K562 (cell line): Measurements from ENCODE around the gene JUND. TPM values are rescaled to one million over a fixed set of nuclear protein-coding genes. Genes with fewer than 3 reads are reported as not detected.

ENCODE experiments used
- BRF1 ChIP-seq: IDR thresholded peaks from 3 replicates; pipeline ENCODE4 v1.6.1; 2011; ENCODE audit warnings: borderline replicate concordance, mild to moderate bottlenecking; ENCODE audit not compliant: insufficient read length; ENCODE audit errors: extremely low read depth
- CREM ChIP-seq: IDR thresholded peaks from 2 replicates; pipeline ENCODE4 v1.6.1; 2014; ENCODE audit warnings: antibody characterized with exemption, low read depth
- DMBX1 ChIP-seq: fragments of 250-450 bp; sonication (Bioruptor Pico); IDR thresholded peaks from 2 replicates; pipeline ENCODE4 v1.8.0; 2022; ENCODE audit warnings: inconsistent platforms, mild to moderate bottlenecking, moderate library complexity, borderline replicate concordance
- EHMT2 ChIP-seq: fragments of 450-650 bp; IDR thresholded peaks from 2 replicates; pipeline ENCODE4 v1.6.1; 2018; ENCODE audit warnings: antibody characterized with exemption
- ELF4 ChIP-seq: fragments of 450-650 bp; formaldehyde crosslinking; IDR thresholded peaks from 2 replicates; pipeline ENCODE4 v1.4.0; 2022; ENCODE audit warnings: missing genetic modification characterization
- EP300 ChIP-seq: IDR thresholded peaks from 2 replicates; pipeline ENCODE4 v1.6.1; 2012; ENCODE audit warnings: low read length, improper control_type of control experiment
- ESRRA ChIP-seq: fragments of 450-650 bp; IDR thresholded peaks from 2 replicates; pipeline ENCODE4 v1.6.1; 2014; ENCODE audit warnings: low read depth, mild to moderate bottlenecking, moderate library complexity, borderline replicate concordance
- ETV1 ChIP-seq: fragments of 450-650 bp; conservative IDR thresholded peaks from 2 replicates; pipeline ENCODE4 v1.6.1; 2016; ENCODE audit warnings: missing genetic modification characterization, control low read depth, low read depth, missing compliant biosample characterization
- EZH2 ChIP-seq: IDR thresholded peaks from 2 replicates; pipeline ENCODE4 v1.6.1; 2012; ENCODE audit warnings: low read depth, mild to moderate bottlenecking, inconsistent platforms, low read length, borderline replicate concordance
- GTF2E2 ChIP-seq: fragments of 200-800 bp; sonication (Bioruptor generic); IDR thresholded peaks from 2 replicates; pipeline ENCODE4 v1.6.1; 2016; ENCODE audit warnings: missing genetic modification characterization, missing compliant biosample characterization
- HDAC6 ChIP-seq: IDR thresholded peaks from 2 replicates; pipeline ENCODE4 v1.6.1; 2012; ENCODE audit warnings: low read depth, mild to moderate bottlenecking, control low read depth, inconsistent platforms, low read length, moderate library complexity
- HEY1 ChIP-seq: fragments of 250-450 bp; sonication (Bioruptor Pico); IDR thresholded peaks from 2 replicates; pipeline ENCODE4 v1.5.0; 2020; ENCODE audit warnings: mild to moderate bottlenecking, moderate library complexity, borderline replicate concordance
- HNRNPUL1 ChIP-seq: fragments of 200-400 bp; formaldehyde crosslinking; IDR thresholded peaks from 2 replicates; pipeline ENCODE4 v1.6.1; 2017; ENCODE audit warnings: low read length
- LARP7 ChIP-seq: fragments of 450-650 bp; IDR thresholded peaks from 2 replicates; pipeline ENCODE4 v1.6.1; 2016
- MCM5 ChIP-seq: fragments of 450-650 bp; IDR thresholded peaks from 2 replicates; pipeline ENCODE4 v1.6.1; 2016; ENCODE audit warnings: low read depth
- MTA2 ChIP-seq: fragments of 450-650 bp; IDR thresholded peaks from 2 replicates; pipeline ENCODE4 v1.6.1; 2016; ENCODE audit warnings: low read depth
- MTA3 ChIP-seq: fragments of 450-650 bp; formaldehyde crosslinking; IDR thresholded peaks from 2 replicates; pipeline ENCODE4 v1.6.1; 2017; ENCODE audit warnings: mild to moderate bottlenecking, borderline replicate concordance
- NFYB ChIP-seq: IDR thresholded peaks from 2 replicates; pipeline ENCODE4 v1.6.1; 2011; ENCODE audit warnings: mild to moderate bottlenecking, moderate library complexity; ENCODE audit not compliant: insufficient read length; ENCODE audit errors: extremely low read depth
- SPI1 ChIP-seq: IDR thresholded peaks from 2 replicates; pipeline ENCODE4 v1.6.1; 2011; ENCODE audit warnings: low read depth, low read length, control low read depth, borderline replicate concordance
- TCF3 ChIP-seq: sonication (generic); formaldehyde crosslinking; IDR thresholded peaks from 2 replicates; pipeline ENCODE4 v1.4.0; 2020; ENCODE audit warnings: mild to moderate bottlenecking, missing genetic modification reagents
- TFAM ChIP-seq: fragments of 250-450 bp; sonication (Bioruptor Pico); conservative IDR thresholded peaks from 2 replicates; pipeline ENCODE4 v1.5.0; 2021; ENCODE audit warnings: mild to moderate bottlenecking, moderate library complexity
- XRCC5 ChIP-seq: fragments of 200-400 bp; formaldehyde crosslinking; IDR thresholded peaks from 2 replicates; pipeline ENCODE4 v1.6.1; 2017; ENCODE audit warnings: low read depth, mild to moderate bottlenecking, low read length
- ZFP36 ChIP-seq: fragments of 150-350 bp; IDR thresholded peaks from 2 replicates; pipeline ENCODE4 v1.6.1; 2018; ENCODE audit warnings: low read length, low read depth; ENCODE audit not compliant: partially characterized antibody
- ZFPM2 ChIP-seq: fragments of 250-450 bp; sonication (Bioruptor Pico); IDR thresholded peaks from 2 replicates; pipeline ENCODE4 v1.5.1; 2022; ENCODE audit warnings: mild to moderate bottlenecking
- ZNF140 ChIP-seq: fragments of 250-450 bp; sonication (Bioruptor Pico); IDR thresholded peaks from 2 replicates; pipeline ENCODE4 v1.8.0; 2021; ENCODE audit warnings: moderate library complexity, mild to moderate bottlenecking, inconsistent platforms
- ZNF175 ChIP-seq: fragments of 200-800 bp; sonication (Bioruptor generic); IDR thresholded peaks from 2 replicates; pipeline ENCODE4 v1.6.1; 2016; ENCODE audit warnings: low read depth, mild to moderate bottlenecking, missing genetic modification characterization, missing compliant biosample characterization
- ZNF408 ChIP-seq: fragments of 250-450 bp; sonication (Bioruptor Pico); IDR thresholded peaks from 2 replicates; pipeline ENCODE4 v1.4.0; 2020; ENCODE audit warnings: low read depth, mild to moderate bottlenecking, moderate library complexity
- ZNF445 ChIP-seq: fragments of 250-450 bp; sonication (Bioruptor Pico); IDR thresholded peaks from 2 replicates; pipeline ENCODE4 v1.4.0; 2020; ENCODE audit warnings: low read depth, mild to moderate bottlenecking, moderate library complexity
- polyA plus RNA-seq, 8 experiments: library from polyadenylated mRNA; depleted of rRNA in 4 of 8; stranded (reverse) in 5 of 8; unstranded in 3 of 8; fragments of >200 nt; fragmentation: Nextera tagmentation in 2 of 8; fragmentation: Illumina TruSeq in 1 of 8; extraction: Ambion mirVana in 2 of 8; extraction: Trizol in 1 of 8; gene quantifications; 2 replicates each; pipeline versions ENCODE4 v1.2.1 to v1.2.3, GENCODE V29; 2011 to 2014; ENCODE audit warnings: inconsistent platforms in 1 of 8, missing spikeins in 1 of 8
- total RNA-seq, 7 experiments: library from RNA; depleted of rRNA in 6 of 7; stranded (reverse); fragments of >200 nt in 6 of 7; fragmentation: Illumina TruSeq in 2 of 7; extraction: Trizol in 2 of 7; gene quantifications; 2 replicates each; pipeline versions ENCODE4 v1.2.1 to v1.2.3, GENCODE V29; 2011 to 2021; ENCODE audit warnings: low replicate concordance in 1 of 7
- TF ChIP-seq, protein P1 (sequence below): IDR thresholded peaks from 3 replicates; pipeline ENCODE4 v1.6.1; 2011; ENCODE audit warnings: borderline replicate concordance, mild to moderate bottlenecking; ENCODE audit not compliant: insufficient read length, insufficient read depth

JUND gene
- total and polyA plus RNA-seq, 9 of the 15 experiments (the other 6 are each of a cell fraction or from before 2014, with no cell fraction given): 6.4 to 286 (median 42.3) TPM

DNA sequence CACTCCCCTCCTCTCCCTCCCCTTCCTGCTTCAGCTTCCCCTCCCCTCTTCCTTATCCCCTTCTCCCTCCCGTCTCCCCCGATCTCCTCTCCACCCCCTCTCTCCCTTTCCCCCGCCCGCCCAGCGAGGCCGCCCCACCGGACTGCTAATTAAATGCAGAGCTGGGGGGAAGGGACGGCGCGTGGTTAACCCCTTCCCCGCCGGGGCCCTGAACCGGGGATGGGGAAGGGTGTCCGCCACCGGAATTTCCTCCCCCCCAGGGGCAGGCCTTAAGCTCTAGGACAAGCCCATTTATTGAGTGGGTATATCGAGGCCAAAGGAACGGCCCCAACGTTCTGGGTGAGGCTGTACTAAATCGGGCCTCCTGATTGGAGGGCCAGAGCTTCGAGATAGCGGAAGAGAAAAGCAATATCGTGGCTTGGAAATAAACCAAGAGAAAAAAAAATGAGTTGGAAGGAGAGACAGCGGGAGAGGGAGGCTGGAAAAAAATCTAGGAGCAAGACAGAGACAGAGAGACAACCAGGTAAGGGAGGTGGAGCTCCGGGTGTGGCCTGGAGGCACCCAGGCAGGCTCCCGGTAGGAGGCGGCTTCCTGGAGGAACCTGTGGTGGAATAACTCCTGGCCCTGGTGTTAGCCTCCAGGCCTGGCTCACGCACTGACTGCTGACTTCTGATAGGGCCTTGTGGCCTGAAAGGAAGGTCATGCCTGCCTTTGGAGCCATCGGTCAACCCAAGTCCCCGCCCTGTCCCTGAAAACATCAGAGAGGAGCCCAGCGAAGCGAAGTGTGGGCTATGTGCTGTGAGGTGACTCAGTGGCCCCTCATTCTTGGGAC is 11.6 kb upstream of the JUND start (continued):
- TF ChIP-seq, protein P1, sequence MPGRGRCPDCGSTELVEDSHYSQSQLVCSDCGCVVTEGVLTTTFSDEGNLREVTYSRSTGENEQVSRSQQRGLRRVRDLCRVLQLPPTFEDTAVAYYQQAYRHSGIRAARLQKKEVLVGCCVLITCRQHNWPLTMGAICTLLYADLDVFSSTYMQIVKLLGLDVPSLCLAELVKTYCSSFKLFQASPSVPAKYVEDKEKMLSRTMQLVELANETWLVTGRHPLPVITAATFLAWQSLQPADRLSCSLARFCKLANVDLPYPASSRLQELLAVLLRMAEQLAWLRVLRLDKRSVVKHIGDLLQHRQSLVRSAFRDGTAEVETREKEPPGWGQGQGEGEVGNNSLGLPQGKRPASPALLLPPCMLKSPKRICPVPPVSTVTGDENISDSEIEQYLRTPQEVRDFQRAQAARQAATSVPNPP: no peak
- no peak for TF ChIP-seq ZFPM2 (CRISPR knock-in tag)
- TF ChIP-seq TCF3 (CRISPR knock-in tag): peak; percentile 40; the same call in 1 of the 2 replicates
- no peak for TF ChIP-seq HDAC6
- TF ChIP-seq ZFP36: peak; percentile 100
- peak; percentile 53 for TF ChIP-seq CREM
- TF ChIP-seq GTF2E2 (tag): 0 out of 2 replicates have a peak, but pooled peaks have one; percentile 26
- 0 out of 2 replicates have a peak, but pooled peaks have one; percentile 18 for TF ChIP-seq MTA3
- TF ChIP-seq ZNF445 (CRISPR knock-in tag): no peak
- TF ChIP-seq ZNF140 (CRISPR knock-in tag): no peak
- no peak for TF ChIP-seq TFAM
- 0 out of 2 replicates have a peak, but pooled peaks have one; percentile 13 for TF ChIP-seq SPI1
- peak; percentile 83 for TF ChIP-seq ETV1 (tag)
- TF ChIP-seq ZNF175 (CRISPR knock-in tag): peak; percentile 53; the same call in 1 of the 2 replicates
- TF ChIP-seq MTA2: no peak
- TF ChIP-seq ESRRA: peak; percentile 75
- no peak for TF ChIP-seq LARP7
- TF ChIP-seq EP300: peak; percentile 19; the same call in 1 of the 2 replicates
- TF ChIP-seq DMBX1: no peak
- peak; percentile 79 for TF ChIP-seq XRCC5
- no peak for TF ChIP-seq HNRNPUL1
- no peak for TF ChIP-seq EZH2
- no peak for TF ChIP-seq BRF1
- TF ChIP-seq HEY1 (CRISPR knock-in tag): no peak
- peak; percentile 15 for TF ChIP-seq NFYB
- TF ChIP-seq EHMT2: no peak
- TF ChIP-seq ZNF408 (CRISPR knock-in tag): no peak
- 0 out of 2 replicates have a peak, but pooled peaks have one; percentile 22 for TF ChIP-seq ELF4 (CRISPR knock-in tag)
- TF ChIP-seq MCM5: no peak
